SK-N-SH treated with all-trans-retinoic acid at 6 μM for 48 hours (cell line): ENCODE data around the gene SGPP2.

Experiments used
- ARNTL ChIP-seq: fragments of 450-650 bp; formaldehyde crosslinking; IDR thresholded peaks from 2 replicates; pipeline ENCODE4 v1.5.0; 2020; ENCODE audit warnings: low read depth, mild to moderate bottlenecking, moderate library complexity, borderline replicate concordance
- BACH2 ChIP-seq: fragments of 250-450 bp; sonication (Bioruptor Pico); IDR thresholded peaks from 2 replicates; pipeline ENCODE4 v1.9.0; 2021; ENCODE audit warnings: mild to moderate bottlenecking, borderline replicate concordance
- GLIS3 ChIP-seq: fragments of 250-450 bp; sonication (Bioruptor Pico); IDR thresholded peaks from 2 replicates; pipeline ENCODE4 v1.5.0; 2020; ENCODE audit warnings: mild to moderate bottlenecking, moderate library complexity

GRCh38 chr2:222375798-222376197 is 48.5 kb upstream of the SGPP2 start:
- TF ChIP-seq ARNTL, result no peak
- no peak for TF ChIP-seq BACH2 (CRISPR knock-in tag)
- no peak for TF ChIP-seq GLIS3 (CRISPR knock-in tag)
